HG03469 (cell line): ENCODE measurements around the gene OAF.

Experiments
- ATAC-seq: cut with Tn5 transposase; IDR thresholded peaks from one replicate; pipeline ENCODE4 v1.9.1; 2021; ENCODE audit warnings: mild to moderate bottlenecking, moderate library complexity, moderate number of reproducible peaks; ENCODE audit not compliant: unreplicated experiment

The OAF gene

DNA sequence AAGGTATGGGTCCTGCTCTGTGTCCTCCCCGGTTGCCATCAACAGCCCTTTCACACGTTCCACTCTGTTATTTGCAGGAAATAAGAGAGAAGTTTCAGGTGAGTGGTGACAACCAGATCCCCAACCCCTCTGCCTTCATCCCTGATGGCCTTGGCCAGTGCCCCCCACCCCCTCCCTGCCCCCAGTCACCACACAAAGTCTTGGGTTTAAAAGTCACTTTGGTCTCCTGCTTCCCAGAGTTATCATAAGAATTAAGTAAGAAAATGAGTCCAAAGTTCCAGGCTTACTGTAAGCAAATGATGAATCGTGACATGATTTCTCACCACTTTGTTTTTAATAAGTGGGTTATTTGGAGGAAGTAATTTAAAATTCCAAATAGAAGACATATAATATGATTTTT is 9.2 kb upstream of the OAF start:
- ATAC-seq, result no peak

DNA sequence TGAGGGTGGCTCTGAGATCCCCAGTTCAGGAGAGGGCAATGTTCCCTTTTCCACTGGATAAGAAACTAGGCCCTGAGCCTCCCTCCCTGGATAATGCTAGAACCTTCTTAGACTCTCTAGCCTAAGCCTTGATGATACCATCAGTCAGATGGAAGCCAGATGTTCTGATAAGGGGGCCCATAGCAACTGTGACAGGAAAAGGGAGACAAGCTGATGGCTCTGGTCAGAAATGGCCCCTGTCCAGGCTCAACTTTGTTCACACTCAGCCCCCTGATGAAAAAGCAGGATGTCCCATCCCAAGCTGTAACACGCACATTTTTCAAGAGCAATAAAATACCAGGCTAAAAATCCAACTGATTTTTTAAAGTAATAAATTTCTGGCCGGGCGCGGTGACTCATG is 7.2 kb upstream of the OAF start:
- no peak for ATAC-seq

DNA sequence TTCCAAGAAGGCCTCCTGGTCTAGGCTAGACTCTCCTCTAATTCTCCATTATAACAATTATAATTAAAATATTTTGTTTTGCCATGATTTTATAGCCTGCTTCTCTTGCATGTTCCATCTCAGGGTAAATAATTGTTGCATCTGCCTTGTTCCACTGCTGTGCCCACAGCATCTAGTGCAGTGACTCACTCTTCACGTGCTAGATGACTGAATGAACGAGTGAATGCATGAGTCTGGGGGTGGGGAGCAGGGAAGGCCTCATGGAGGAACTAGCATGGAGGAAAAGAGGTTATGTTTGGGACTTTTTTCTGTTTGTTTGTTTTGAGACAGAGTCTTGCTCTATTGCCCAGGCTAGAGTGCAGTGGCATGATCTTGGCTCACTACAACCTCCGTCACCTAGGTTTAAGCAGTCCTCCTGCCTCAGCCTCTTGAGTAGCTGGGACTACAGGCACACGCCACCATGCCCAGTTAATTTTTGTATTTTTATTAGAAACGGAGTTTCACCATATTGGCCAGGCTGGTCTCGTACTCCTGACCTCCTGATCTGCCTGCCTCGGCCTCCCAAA is 5.2 kb upstream of the OAF start:
- no peak for ATAC-seq

DNA sequence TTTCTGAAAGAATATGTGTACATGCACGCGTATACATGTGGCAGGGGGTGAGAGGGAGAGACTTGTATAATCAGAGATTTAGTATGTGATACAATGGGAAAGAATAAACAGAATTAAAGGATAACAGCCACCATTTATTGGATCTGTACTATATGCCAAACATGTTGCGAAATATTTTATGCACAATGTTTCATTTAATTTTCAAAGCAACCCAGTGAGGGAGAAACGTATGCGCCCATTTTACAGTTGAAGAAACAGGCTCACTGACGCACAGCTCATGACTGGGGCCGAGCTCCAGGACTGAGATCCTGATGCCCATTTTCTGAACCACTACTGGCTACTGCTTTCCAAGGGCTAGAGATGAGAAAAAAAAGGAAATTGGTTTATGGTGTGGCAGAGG is 3.3 kb upstream of the OAF start:
- ATAC-seq, result no peak

DNA sequence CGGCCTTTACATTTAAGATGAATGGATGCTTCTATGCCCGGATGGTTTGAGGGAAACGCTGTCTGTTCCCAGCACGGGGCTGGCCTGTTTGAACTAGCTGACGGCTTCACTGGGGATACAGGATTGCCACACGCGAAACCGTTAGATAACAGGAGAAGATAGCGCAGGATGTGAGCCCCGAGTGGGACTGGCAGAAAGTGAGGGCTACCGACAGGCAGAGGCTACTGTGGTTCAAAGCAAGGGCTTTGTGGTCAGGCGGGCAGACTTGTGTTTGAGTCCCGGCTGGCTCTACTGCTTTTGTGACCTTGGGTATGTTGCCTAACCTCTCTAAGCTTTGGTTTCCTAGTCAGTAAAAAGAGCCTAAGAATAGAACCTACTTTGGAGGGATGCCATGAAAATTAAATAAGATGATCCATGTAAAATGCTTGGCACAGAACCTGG is 2.8 kb upstream of the OAF start:
- no peak for ATAC-seq

DNA sequence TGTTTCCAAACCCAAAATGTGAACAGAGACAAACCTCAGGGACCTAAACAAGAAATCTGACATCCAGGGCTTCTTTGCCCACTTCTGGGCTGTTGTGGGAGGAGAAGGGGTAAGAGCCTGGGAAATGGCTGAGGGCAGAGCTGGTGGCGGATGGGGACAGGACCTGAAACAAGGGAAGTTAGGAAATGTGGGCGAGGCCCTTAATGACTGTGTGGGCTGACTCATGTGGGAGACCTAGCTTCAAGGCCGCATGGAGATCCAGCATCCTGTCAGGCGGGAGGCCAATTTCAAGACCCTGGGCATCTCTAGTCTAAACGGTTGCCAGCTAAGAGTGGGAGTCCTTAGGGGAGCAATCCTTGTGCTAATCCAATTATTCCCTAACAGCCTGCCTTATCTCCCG is 2.1 kb upstream of the OAF start:
- ATAC-seq, result no peak

DNA sequence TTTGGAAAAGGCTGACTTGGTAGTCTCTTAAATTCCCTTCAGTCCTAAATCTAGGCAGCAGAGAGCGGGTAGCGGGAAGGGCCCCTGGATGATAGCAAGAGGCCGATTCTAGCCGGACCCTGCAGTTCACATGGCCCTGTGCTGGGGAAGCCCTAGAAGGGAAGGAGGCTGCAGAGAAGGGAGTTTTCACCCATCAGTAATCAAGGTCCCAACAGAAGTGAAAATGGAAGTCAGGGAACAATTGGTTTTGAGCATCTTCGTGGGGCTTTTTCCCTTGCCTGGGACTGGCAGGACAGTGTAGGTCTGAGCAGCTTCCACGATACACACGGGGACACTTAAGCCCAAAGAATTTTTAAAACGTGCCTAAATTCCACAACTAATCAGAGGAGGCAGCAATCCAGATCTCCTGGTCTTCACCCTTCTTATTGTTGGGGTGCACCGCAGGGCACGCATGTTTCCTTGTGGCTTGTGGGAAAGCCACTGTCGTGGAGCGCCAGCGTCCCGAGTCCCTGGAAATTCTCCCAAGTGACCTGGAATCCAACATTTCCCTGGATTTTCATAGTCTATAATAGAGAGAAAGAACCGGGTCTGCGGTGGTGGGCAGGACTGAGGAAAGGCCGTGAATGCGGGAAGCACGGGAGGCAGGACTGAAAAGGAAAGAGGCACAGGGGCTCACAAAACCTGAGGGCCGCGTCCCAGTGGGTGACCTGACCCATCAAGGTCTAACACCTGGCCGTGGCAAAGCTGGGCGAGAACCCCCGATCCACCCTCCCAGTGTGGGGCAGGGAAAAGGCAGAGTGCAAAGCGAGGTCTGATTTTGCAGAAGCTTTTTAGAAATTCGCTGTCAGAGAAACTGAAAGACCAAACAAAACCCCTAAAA is 846 bp upstream of the OAF start:
- no peak for ATAC-seq

DNA sequence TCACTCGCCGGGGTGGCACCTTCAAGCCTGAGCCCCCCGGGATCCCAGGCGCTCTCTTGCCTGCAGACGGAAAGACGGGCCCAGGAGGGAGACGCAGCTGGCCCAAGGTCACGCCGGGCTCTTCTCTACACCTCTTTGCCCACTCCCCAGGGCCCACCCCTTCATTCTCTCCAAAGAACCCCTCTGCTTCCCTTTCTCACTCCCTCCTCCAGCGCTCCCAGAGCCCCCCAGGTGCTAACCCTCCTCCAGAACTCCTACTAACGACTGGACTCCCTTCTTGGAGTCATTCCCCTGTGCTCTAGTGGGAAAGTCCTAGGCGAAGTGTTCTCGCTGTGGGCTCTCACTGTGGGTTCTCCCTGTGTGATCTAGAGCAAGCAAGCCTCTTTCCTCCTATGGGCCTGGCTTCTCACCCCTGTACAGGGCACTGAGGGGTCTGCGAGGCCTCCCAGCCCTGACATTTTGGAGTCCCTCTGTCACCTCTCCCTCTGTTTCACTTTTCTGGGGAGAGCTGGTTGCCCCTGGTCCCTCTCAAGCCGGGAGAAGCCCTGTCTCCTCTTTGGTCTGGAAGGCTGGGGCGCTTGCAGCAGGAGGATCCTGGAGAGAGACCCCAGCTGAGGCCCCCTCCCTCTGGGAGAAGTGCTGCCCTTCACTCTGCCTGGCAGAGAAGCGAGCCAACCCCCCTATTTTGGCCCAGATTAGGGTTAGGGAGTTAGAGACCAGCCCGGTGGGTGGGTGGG is 858 bp downstream of the OAF start:
- no peak for ATAC-seq

DNA sequence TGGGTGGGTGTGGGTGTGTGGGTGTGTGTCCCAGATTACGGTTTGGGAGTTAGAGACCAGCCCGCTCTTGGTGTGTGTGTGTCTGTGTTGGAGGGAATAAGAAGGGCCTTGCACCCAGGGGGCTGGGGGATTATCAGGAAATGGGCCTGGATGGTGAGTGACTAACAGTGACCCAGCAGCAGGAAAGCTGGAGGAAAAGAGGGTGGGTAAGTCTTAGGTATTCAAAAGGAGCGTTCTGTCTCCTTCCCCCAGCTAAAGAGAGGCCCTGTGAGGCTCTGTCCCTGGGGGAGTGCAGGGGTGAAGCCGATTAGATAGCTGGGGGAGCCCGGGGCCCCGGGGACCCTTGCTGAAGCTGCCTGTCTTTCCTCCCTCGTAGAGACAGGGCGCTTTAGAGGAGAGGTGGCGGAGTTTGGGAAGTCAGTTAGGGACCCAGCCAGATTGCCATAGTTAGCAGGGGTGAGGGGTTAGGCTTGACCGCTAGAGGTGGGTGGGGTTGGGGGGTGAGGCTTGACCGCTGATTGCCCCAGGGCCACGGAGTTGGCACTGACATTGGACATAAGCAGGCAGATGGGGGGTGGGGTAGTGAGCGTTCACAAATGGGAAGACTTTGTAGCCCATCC is 1.5 kb downstream of the OAF start:
- ATAC-seq, result no peak

DNA sequence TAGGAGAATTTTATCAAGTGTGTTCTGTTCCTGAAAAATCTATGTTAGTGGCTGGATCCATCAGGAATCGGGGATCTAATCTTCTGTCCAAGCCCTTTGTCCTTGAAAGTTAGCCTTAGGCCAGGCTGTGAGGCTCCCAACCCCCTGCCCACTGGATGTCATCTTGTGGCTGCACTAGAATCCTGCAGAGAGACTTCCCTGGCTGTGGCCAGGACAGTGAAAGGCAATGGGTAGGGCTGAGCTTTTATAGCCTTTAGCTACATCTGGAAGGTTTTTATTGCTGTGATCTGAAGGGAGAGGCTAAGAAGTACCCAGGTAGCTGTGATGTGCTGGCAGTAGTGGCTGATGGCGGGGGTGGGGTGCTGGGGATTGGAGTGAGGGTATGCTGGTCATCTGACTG is 2.1 kb downstream of the OAF start:
- no peak for ATAC-seq

DNA sequence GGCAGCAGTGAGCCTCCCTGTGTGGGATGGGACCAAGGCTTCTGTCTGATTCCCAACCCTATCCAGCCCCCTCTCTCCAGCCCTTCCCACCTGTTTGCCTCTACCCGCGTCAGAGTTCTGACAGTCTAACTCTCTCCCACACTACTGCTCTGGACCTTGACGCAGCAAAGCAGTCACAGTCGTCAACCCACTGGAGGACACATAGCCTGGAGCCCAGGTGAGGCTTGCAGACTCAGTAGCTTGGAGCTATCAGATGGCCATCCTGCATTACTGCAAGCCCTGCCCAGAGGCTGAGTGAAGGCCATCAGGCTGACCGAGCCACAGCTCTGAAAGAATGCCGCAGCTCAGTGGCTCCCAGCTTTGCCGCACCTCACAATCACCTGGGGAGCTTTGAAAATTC is 3.7 kb downstream of the OAF start:
- no peak for ATAC-seq

DNA sequence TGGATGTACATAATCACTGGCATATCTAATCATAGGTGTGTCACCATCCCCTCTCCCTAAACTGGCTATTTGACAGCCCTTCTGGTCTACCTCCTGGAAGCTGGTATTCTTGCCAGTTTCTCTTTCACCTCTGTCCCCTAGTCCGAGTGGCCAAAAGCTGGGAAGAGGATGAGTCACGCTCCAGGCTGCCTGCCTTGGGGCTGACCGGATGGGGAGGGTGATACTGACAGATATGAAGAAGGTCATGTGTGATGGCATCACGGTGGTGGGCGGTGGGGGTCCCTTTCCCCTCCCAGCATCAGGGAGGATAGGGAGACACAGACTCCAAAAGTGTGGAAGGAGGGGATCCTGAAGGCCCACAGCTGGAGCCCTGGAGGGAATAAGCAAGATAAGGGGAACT is 4.8 kb downstream of the OAF start:
- no peak for ATAC-seq

DNA sequence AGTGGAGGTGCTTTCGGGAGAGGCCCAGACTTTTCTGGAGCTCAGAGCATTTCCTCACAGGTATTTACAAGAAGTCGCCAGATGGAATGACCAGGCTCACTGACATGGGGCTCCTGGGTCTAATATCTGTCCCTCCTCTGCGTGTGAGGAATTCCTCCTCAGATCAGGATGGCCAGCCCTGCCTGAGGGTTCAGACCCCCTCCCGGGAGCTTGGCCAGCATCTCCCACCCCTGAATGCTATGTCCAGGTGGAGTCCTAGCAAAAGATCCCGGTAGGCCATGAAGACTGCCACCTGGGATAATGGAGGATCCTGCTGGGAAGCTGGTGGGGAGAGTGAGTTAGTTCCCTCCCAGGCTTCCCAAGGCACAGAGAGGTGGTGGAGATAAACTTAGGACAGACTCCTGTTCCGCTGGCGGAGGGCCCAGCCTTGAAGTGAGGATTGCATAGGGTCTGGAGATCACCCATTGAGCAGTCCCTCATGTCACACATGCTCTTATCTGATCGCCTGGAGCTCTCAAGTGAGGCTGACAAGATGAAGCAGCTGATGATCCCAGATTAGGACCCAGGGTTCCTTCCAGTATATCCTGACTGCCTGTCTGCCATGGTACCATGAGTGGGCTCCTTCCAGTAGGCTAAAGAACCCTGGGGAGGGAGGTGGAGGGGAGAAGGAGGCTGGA is 5.7 kb downstream of the OAF start:
- ATAC-seq, result no peak

DNA sequence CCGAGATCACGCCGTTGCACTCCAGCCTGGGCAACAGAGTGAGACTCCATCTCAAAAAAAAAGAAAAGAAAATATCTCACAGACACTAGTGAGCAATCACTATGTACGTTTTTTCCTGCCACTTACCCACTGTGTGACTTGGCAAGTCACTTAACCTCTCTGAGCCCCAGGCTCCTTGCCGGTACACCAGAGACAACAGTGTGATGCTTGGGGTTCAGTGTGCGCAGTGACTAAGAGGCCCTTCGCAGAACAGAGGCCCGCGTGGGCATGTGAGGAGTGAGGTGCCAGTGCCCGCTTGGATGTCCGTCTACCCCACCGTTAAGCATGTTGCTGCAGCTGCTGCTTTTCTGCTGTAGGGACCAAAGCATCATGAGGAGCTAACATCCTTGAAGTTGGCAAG is 6.7 kb downstream of the OAF start:
- ATAC-seq, result no peak

DNA sequence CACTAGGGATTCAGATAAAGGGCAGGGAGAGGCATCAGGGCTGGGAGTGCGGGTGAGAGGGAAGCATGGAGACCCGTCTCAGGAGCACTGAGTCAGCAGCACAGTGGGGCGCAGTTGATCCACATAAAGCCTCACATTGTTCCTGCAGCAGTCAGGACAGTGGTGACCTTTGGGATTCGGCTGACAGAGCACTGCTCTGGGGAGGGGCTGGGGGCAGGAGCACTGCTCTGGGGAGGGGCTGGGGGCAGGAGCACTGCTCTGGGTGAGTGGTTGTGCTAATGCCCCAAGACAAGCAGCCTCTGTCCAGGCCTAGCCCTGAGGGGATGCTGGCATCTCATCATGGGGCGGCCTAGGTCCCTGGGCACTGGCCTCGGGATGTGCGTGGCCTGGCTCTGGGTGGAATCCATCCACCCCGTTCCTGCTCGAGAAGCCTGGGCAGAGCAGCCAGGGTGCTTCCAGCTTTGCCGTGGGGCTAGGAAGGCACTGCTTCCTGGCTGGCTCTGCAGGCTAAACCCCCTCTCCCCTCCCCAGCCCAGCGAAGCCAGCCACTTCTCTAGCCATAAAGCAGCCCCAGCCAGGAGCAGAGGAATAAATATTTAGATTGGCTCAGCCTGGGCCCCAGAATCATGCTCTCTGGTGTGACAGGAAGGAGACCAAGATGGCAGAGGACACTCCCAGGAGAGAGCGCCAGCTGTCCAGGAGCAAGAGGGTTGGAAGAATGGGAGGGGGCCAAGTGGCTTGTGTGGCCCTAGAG is 7.3 kb downstream of the OAF start:
- ATAC-seq, result no peak

DNA sequence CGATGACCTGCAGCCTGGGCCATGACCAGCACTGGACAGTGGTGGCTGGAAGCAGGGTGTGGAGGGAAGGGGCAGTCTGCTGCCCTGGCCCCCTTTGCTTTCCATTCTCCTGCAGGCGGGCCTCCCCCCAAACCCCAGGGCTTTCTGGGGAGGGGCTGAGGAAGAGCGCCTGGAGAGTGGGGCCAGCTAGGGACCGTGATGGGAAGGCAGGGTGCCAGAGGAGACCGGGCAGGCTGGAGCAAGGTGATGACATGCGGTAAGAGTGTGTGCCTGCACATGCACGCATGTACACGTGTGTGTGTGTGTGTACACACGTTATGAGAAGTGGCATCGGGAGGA is 7.8 kb downstream of the OAF start:
- no peak for ATAC-seq

DNA sequence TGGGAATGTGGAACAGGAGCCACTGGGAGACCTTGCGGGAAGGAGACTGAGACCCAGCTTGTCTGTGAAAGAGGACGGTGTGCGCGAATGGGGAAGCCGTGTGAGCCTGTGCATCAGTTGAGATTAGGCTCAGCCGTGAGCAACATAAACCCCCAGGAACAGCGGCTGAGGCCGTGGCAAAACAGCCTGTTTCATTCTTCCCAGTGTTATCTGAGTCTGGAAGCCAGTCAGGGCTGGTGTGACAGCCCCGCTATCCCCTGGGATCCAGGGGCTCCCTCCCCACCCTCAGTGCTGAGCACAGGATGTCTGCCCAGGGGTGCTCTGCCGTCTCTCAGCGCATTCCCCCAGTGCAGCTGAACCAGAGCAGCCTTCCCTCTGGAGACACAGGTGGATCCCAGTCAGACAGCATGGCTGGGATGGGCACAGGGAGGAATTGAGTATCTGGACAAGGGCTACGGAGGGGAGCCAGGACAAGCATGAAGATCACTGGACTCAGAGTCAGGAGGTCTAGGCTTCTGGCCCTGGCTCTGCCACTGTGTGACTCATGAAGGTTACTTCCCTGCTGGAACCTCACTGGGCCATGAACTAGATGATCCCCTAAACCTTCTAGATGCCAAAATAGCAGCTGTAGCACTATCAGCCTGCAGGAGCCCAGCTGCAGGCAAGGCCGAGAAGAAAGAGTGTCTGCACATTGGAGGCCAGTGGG is 8.6 kb downstream of the OAF start:
- ATAC-seq, result no peak

DNA sequence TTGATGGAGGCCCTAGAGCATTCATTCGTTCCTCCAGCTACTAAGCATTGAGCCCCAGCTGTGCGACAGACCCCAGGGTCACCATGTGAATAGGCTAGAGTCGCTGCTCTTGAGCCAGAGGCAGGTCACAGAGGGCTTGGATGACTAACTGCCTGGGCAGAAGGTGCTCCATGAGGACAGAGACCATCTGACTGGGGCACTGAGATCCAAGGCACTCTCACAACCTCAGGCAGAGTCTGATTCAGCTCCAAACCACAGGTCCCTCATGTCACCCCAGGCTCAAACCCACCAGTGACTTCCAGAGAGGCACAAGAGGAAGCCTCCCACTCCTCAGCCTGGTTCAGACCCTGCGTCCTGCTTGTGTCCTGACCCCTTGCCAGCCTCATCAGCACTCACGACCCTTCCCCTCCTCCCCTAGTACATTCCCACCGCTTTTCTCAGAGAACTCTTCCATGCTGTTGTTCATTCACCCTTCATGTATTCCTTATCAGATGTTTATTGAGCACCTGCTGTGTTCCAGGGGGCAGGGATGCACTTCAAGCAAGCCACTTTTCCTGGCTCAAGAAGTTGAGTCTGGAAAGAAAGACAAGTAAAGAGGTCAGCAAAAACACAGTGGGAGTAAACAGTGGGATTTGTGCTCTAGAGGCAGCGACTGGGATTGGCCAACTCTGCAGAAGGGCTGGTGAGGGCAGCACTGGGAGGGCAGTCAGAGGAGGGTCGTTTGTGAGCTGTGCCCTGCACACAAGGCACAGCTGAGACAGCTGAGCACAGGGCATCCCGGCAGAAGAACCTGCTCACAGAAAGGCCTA is 9.3 kb downstream of the OAF start:
- no peak for ATAC-seq

DNA sequence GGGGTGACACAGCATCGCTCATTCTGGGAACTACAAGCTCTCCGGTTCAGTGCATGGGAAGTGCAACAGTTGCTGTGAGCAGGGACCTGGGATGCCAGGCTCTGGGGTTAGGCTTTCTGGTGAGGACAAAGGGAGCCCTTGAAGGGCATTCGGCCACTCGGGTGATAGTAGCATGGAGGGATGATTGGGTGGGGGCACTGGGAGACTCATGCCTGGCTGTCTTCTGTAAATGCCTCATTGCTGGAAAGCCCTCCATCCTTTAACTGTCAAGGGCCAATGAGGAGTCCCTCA is 9.9 kb downstream of the OAF start:
- ATAC-seq, result no peak
